Measurements from ENCODE around the gene VTI1A. TPM values are rescaled to one million over a fixed set of nuclear protein-coding genes. Genes with fewer than 3 reads are reported as not detected.

Gene VTI1A
- total and polyA plus RNA-seq, 2 of the 8 experiments (the other 6 are each of a cell fraction or from before 2014, with no cell fraction given), result 6.0 to 20.0 TPM

DNA sequence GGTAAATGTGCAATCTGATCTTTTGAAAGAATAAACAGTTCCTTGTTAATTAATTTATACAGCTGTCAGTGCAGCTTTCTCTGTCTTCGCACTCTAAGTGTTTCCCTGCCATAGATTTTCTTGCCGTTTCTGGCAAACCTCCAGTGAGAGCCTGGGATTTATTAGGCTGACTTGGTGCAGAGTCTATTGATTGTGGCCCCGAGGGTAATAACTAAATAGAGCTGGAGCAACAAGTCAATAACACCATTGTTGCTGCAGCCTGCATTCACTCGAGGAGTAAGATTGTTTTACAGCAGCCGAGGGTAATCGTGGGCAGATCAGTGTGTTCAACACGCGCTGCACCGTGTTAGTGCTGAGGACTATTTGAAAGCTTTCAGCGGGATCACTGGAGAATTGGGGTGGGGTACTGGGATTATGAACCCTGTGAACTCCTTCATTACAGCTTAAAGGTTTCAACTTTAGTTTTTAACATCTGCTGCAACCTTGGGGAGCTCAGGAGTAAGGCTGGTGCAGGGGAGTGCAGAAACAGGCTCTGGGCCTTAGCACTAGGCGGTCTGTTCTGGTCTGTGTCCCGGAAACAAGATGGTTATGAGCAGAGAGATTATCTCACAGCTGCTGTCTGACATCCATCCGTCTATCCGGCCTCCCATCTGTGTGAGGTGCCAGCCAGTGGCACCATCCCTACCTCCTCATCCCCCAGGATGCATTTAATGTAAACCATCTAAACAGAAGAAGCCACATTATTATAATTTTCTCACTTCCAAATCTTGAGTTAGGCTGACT is 329.1 kb downstream of the VTI1A start:
- TF ChIP-seq TCF12 (IDR thresholded peaks at IDR 0.05; ENCODE audit: low read depth, low read length), result no peak
- TF ChIP-seq KDM4A (IDR thresholded peaks at IDR 0.05; ENCODE audit: low read depth, low read length, severe bottlenecking), result no peak
- no peak for TF ChIP-seq GABPA (IDR thresholded peaks at IDR 0.05; ENCODE audit: borderline replicate concordance, insufficient read depth, low read length)
- TF ChIP-seq POLR2A (IDR thresholded peaks at IDR 0.05; ENCODE audit: control extremely low read depth in 1 of 2, low read depth in 2 of 2, low read length in 2 of 2), result no peak
- TF ChIP-seq ZNF274 (IDR thresholded peaks at IDR 0.05; ENCODE audit: borderline replicate concordance, extremely low read depth, low read length), result no peak

More for the DNA sequence above, 329.1 kb downstream of the VTI1A start:
- no peak overlapping the region for H3K23ac ChIP-seq (ENCODE audit: insufficient read length)
- H3K27me3 ChIP-seq (replicated peaks in 1 of 4; ENCODE audit: control insufficient read depth in 3 of 4, extremely low read depth in 1 of 4, insufficient read depth in 3 of 4, low read length in 3 of 4), result no peaks in the 10 kb centered on the region
- no peak overlapping the region for H2BK5ac ChIP-seq (ENCODE audit: low read depth, low read length)
- FAIRE-seq (no peak), DNase-seq (ENCODE audit: low read depth in 1 of 2, low spot score in 2 of 2) (no peak)
- H3K9ac ChIP-seq (replicated peaks in 1 of 4; ENCODE audit: extremely low read depth in 1 of 4, low read depth in 3 of 4, low read length in 3 of 4), result no peak overlapping the region
- H3K14ac ChIP-seq (ENCODE audit: insufficient read length), result no peak overlapping the region
- no peak overlapping the region for H2BK20ac ChIP-seq (ENCODE audit: low read length)
- H3K56ac ChIP-seq (replicated peaks; ENCODE audit: insufficient read length, low read depth, low read length), result no peak overlapping the region
- H3K27ac ChIP-seq (ENCODE audit: low read depth, low read length), result no peak overlapping the region
- no peaks in the 10 kb centered on the region for H3K9me3 ChIP-seq (ENCODE audit: insufficient read depth in 2 of 2, low read depth in 1 of 2, low read length in 1 of 2)
- no peak overlapping the region for H3K18ac ChIP-seq (ENCODE audit: extremely low read depth, low read length)
- WGBS, 2 experiments (ENCODE audit: extremely low coverage in 1 of 2, insufficient coverage in 1 of 2, insufficient read length in 1 of 2, insufficient replicate concordance in 2 of 2, low coverage in 1 of 2, low lambda C conversion rate in 2 of 2, missing lambda C conversion rate in 1 of 2), result 86% methylated on average over 14 of the region's 14 CpGs; no CpG with 5 or more reads in 1 of the 2 experiments
- no peaks in the 10 kb centered on the region for H3K79me2 ChIP-seq (ENCODE audit: control insufficient read depth in 1 of 2, insufficient read depth in 2 of 2, low read length in 2 of 2)
- H2BK120ac ChIP-seq (replicated peaks; ENCODE audit: low read depth, low read length), result no peak overlapping the region
- H4K8ac ChIP-seq (ENCODE audit: extremely low read depth, insufficient read depth, low read length), result 0 out of 2 replicates have a peak overlapping the region, but pooled peaks have one; percentile 7
- H2BK15ac ChIP-seq (ENCODE audit: low read length), result no peak overlapping the region; the same call in 1 of the 2 replicates
- no peak overlapping the region for H4K5ac ChIP-seq (ENCODE audit: insufficient read length, low read depth, low read length)
- ChIA-PET POLR2A (ENCODE audit: partially characterized antibody) (interaction anchor here (1.2 kb wide), 1 partner anchor 36 kb away, joined by 5 read pairs; no protein-coding TSS in a partner anchor), CTCF (ENCODE audit: partially characterized antibody) (interaction anchor here (0.6 to 2.6 kb wide), 7 partner anchors 13 to 1598 kb away, joined by 3 to 9 read pairs (median 4); no protein-coding TSS in a partner anchor)
- H3K23me2 ChIP-seq (ENCODE audit: low read depth, low read length), result no peaks in the 10 kb centered on the region
- no peaks in the 10 kb centered on the region for H4K20me1 ChIP-seq (replicated peaks in 1 of 2; ENCODE audit: control insufficient read depth in 1 of 2, insufficient read depth in 2 of 2, low read length in 2 of 2)
- no peak overlapping the region for H3K4me2 ChIP-seq (ENCODE audit: insufficient read depth in 1 of 2, low read depth in 2 of 2, low read length in 2 of 2)
- H3K4me3 ChIP-seq (ENCODE audit: extremely low read depth in 1 of 4, insufficient read depth in 2 of 4, low read depth in 3 of 4, low read length in 4 of 4), result no peak overlapping the region
- H2AK5ac ChIP-seq (ENCODE audit: low read depth, low read length), result no peak overlapping the region
- H2AFZ ChIP-seq (ENCODE audit: low read length), result no peak overlapping the region
- no peak overlapping the region for H3K4ac ChIP-seq (replicated peaks; ENCODE audit: insufficient read length, low read depth, low read length)
- no peak overlapping the region for H4K91ac ChIP-seq (replicated peaks; ENCODE audit: insufficient read length, low read length)
- H2BK12ac ChIP-seq (ENCODE audit: low read depth, low read length), result no peak overlapping the region
- peaks cover 0 to 6% (median 1%) of the 10 kb centered on the region in 4 experiments; a peak in 3 of 7 replicates for H3K4me1 ChIP-seq (replicated peaks in 1 of 4; ENCODE audit: control insufficient read depth in 3 of 4, insufficient read depth in 4 of 4, low read length in 3 of 4)
- no peaks in the 10 kb centered on the region for H3K36me3 ChIP-seq (ENCODE audit: control insufficient read depth in 2 of 4, insufficient read depth in 4 of 4, low read length in 3 of 4)
- no peaks in the 10 kb centered on the region for H3K79me1 ChIP-seq (ENCODE audit: low read depth, low read length)
